ENCODE measurements around the gene GLRX5.

DNA sequence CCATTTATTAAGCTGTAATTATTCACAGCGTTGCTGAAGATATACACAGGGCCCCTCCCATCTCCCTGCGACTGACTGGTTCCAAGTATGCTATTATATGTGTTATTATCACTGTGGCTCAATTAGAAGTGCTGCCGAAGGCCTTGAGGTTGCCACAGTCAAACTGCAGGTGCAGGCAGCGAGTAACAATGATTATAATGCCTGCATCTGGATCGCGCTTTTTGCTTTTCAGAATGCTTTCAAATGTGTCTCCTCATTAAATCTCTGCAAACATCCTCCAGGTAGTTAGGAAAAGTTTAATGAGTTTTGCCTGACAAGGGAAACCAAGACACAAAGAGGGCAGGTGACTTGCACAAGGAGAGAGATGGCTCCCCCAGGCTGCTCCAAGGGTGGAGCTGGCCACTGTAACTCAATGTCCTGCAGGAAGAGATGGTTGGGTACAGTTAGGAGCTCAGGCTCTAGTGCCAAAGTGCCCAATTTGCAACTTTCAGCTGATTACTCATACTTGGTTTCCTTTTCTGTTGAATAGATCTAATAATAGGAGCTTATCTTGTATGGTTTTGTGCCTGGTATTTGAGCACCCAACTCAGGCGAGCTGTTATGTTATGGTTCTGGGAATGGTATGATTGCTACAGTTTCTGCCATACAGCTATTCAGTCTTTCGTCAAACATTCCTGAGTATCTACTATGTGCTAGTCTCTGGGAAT is 16.7 kb upstream of the GLRX5 start:
- TF ChIP-seq CTCF (IDR thresholded peaks at IDR 0.05; ENCODE audit: low read depth, low read length) (no peak), EZH2phosphoT487 (IDR thresholded peaks at IDR 0.05; ENCODE audit: low read depth) (no peak)
